Pancreas (tissue), 10 donors: ENCODE results near the gene PTPRF. TPM values are rescaled to one million over a fixed set of nuclear protein-coding genes. Genes with fewer than 3 reads are reported as not detected.
"Not testable (repeated sequence)": the region's sequence is repeated elsewhere in the genome, so short reads cannot be mapped to it uniquely, and the experiment has no call there.

Experiments used
- ATAC-seq, 4 donors: fragments of 200-7000 bp; cut with Tn5 transposase; one replicate each; pipeline versions ENCODE4 v1.8.0 to v1.9.1; 2020; ENCODE audit warnings: mild to moderate bottlenecking in 4 of 4, moderate library complexity in 4 of 4
- DNase-seq, 6 donors: peaks; one replicate each; pipeline ENCODE4 v3.0.0-alpha.2; 2020
- FAIRE-seq: peaks from 2 replicates; lab custom pipeline; 2012; peaks lifted over from hg19 to GRCh38; lab: Jason Lieb, UNC
- H3K27ac ChIP-seq, 4 donors: fragments of 200-600 bp; sonication (generic); 1 replicate in 3 of 4; 2 replicates in 1 of 4; pipeline versions ENCODE4 v1.5.0 to v1.8.0; 2020
- H3K27me3 ChIP-seq, 4 donors: fragments of 200-600 bp; one replicate each; pipeline ENCODE4 v1.8.0; 2021
- H3K36me3 ChIP-seq, 3 donors: fragments of 200-600 bp; sonication (generic) in 1 of 3; one replicate each; pipeline versions ENCODE4 v1.5.0 to v1.8.0; 2020 to 2021
- H3K4me1 ChIP-seq, 3 donors: fragments of 200-600 bp; one replicate each; pipeline ENCODE4 v1.8.0; 2021
- H3K4me3 ChIP-seq, 4 donors: fragments of 200-600 bp; sonication (generic) in 2 of 4; one replicate each; pipeline versions ENCODE4 v1.5.0 to v1.8.0; 2020 to 2021
- H3K9me3 ChIP-seq, 4 donors: fragments of 200-600 bp; one replicate each; pipeline ENCODE4 v1.8.0; 2021
- CTCF ChIP-seq, 4 donors: fragments of 200-600 bp; sonication (generic) in 3 of 4; IDR thresholded peaks; one replicate each; pipeline versions ENCODE4 v1.5.0 to v1.8.0; 2021; ENCODE audit warnings: antibody characterized with exemption in 4 of 4
- WGBS, 2 donors: extraction: QIAGEN DNeasy Blood & Tissue Kit; methylation state at CpG; one replicate each; pipeline ENCODE4 v1.1.7; 2013; 5-methylcytosine and 5-hydroxymethylcytosine counted together
- intact Hi-C, 3 donors: fragments of 100-400 bp; cut with DNase I; formaldehyde crosslinking; loops; one replicate each; pipeline versions ENCODE4 v1.11.1 to v1.14.2; 2022
- polyA plus RNA-seq, 2 donors: library from polyadenylated mRNA; stranded (reverse); fragments of 200-250 nt; gene quantifications; one replicate each; pipeline ENCODE4 v1.2.3, GENCODE V29; 2013
- total RNA-seq, 6 donors: library from RNA; stranded (reverse); fragmentation: NEBNext Ultra II Directional in 4 of 6; extraction: Animal tissue kit (Norgen Biotek cat#: 25700) in 4 of 6; gene quantifications; one replicate each; pipeline versions ENCODE4 v1.2.1 to v1.2.4, GENCODE V29; 2021 to 2023
- donor health status: healthy with polysubstance abuse.
- donor health status: DM: no; HTN: no; CAD: no; lungs with moderate emphysema.
- donor health status: DM: no; HTN: no; CAD: no.
- donor health status: control.
- donor health status: control.
- donor health status: Bipolar disorder and iron deficiency.
- donor health status: DM: yes; HTN: yes; CAD: no.
- donor health status: DM: no; HTN: no; CAD: no.
- donor health status: DM: no; HTN: no; CAD: no.
- donor health status: DM: yes; HTN: yes; CAD: no.

Gene PTPRF
- total and polyA plus RNA-seq, 8 donors: 42.9 to 210 (median 129) TPM

- Histone ChIP-seq H3K36me3 (no peaks in the 10 kb centered on the region), H3K27ac (no peak overlapping the region), H3K4me1 (no peaks in the 10 kb centered on the region), H3K27me3 (no peaks in the 10 kb centered on the region), H3K9me3 (no peaks in the 10 kb centered on the region), H3K4me3 (no peak overlapping the region)
- intact Hi-C loops: no loop called here
- FAIRE-seq (no peak), DNase-seq (no peak), ATAC-seq (no peak)
- TF ChIP-seq CTCF (IDR thresholded peaks at IDR 0.05): no peak
- 76 to 78% methylated on average over 5 of the region's 5 CpGs for WGBS, 2 donors
Measured at GRCh38 chr1:43636006-43636641, 105.4 kb downstream of the PTPRF start.

DNA sequence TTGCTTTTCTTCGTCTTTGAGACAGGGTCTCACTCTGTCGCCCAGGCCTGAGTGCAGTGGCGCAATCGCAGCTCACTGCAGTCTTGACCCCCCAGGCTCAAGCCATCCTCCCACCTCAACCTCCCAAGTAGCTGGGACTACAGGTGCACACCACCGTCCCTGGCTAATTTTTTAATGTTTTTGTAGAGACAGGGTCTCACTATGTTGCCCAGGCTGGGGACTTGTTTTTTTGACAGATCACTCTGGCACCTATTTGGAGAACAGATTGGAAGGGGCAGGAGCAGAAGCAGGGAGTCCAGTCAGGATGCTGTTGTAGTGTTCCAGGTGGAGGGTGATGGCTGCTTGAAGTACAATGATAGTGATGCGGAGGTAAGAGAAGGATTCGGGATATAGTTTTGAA, 106.6 kb downstream of the PTPRF start:
- intact Hi-C loops: no loop called here
- Histone ChIP-seq H3K4me3 (no peak overlapping the region), H3K27ac (no peak overlapping the region), H3K4me1 (no peaks in the 10 kb centered on the region), H3K27me3 (no peaks in the 10 kb centered on the region), H3K36me3 (no peaks in the 10 kb centered on the region), H3K9me3 (no peaks in the 10 kb centered on the region)
- 85 to 93% methylated on average over 7 of the region's 7 CpGs for WGBS, 2 donors
- DNase-seq (no peak), ATAC-seq (no peak), FAIRE-seq (no peak)
- TF ChIP-seq CTCF (IDR thresholded peaks at IDR 0.05): no peak

DNA sequence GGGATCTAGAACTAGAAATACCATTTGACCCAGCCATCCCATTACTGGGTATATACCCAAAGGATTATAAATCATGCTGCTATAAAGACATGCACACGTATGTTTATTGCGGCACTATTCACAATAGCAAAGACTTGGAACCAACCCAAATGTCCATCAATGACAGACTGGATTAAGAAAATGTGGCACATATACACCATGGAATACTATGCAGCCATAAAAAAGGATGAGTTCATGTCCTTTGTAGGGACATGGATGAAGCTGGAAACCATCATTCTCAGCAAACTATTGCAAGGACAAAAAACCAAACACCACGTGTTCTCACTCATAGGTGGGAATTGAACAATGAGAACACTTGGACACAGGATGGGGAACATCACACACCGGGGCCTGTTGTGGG, 107.7 kb downstream of the PTPRF start:
- 85 to 99% methylated on average over 2 to 4 of the region's 4 CpGs for WGBS, 2 donors
- intact Hi-C loops, ATAC-seq, H3K36me3 ChIP-seq, H3K9me3 ChIP-seq, H3K27me3 ChIP-seq, FAIRE-seq, DNase-seq, H3K4me1 ChIP-seq, H3K4me3 ChIP-seq, H3K27ac ChIP-seq: not testable (repeated sequence)

- intact Hi-C loops: no loop called here
- H3K27ac ChIP-seq: no peak overlapping the region
- no peak overlapping the region for H3K4me3 ChIP-seq
- H3K36me3 ChIP-seq: no peaks in the 10 kb centered on the region
- no peaks in the 10 kb centered on the region for H3K4me1 ChIP-seq
- WGBS, 2 donors: 54 to 59% methylated on average over 5 of the region's 5 CpGs
- DNase-seq: no peak
- no peaks in the 10 kb centered on the region for H3K27me3 ChIP-seq
- peak in 1 of 4 donors; percentile 31 for ATAC-seq
- no peak for TF ChIP-seq CTCF (IDR thresholded peaks at IDR 0.05)
- no peaks in the 10 kb centered on the region for H3K9me3 ChIP-seq
- FAIRE-seq: no peak
Measured at GRCh38 chr1:43639976-43640794, 109.5 kb downstream of the PTPRF start.

DNA sequence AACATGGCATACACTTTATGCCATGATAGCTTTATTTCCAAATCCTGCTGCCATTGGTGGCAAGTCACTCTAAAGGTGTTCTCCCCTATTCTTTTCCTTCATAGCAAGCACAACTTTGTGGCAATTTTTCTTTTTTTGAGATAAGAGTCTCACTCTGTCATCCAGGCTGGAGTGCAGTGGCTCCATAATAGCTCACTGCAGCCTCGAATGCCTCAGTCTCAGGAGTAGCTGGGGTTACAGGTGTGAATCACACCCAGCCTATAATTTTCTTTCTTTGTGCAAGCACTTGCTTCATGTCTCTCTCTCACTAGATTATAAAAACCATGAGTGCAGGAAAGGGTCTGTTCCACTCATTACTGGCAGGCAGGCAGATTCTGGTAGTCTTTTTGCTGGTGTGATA, 113.9 kb downstream of the PTPRF start:
- WGBS, 2 donors: 32 to 40% methylated on average over 1 of the region's 1 CpG
- FAIRE-seq: no peak
- intact Hi-C loops: no loop called here

More for the DNA sequence above, 113.9 kb downstream of the PTPRF start:
- no peaks in the 10 kb centered on the region for H3K36me3 ChIP-seq
- no peak for ATAC-seq
- no peaks in the 10 kb centered on the region for H3K9me3 ChIP-seq
- DNase-seq: no peak
- no peak for TF ChIP-seq CTCF (IDR thresholded peaks at IDR 0.05)
- no peak overlapping the region for H3K4me3 ChIP-seq
- H3K27me3 ChIP-seq: no peaks in the 10 kb centered on the region
- H3K27ac ChIP-seq: no peak overlapping the region
- H3K4me1 ChIP-seq: no peaks in the 10 kb centered on the region
